Measurements from ENCODE around the gene OR9I1. TPM values are rescaled to one million over a fixed set of nuclear protein-coding genes. Genes with fewer than 3 reads are reported as not detected.

Gene OR9I1
- total and polyA plus RNA-seq, 4 donors = not detected

- TF ChIP-seq ZBTB33 (IDR thresholded peaks at IDR 0.05) = no peak
- no peak for TF ChIP-seq GABPA (IDR thresholded peaks at IDR 0.05 in 1 of 2, conservative IDR thresholded peaks at IDR 0.05 in 1 of 2)
- no peak for TF ChIP-seq NR2F2 (IDR thresholded peaks at IDR 0.05)
- 19% methylated on average over 2 of the region's 2 CpGs for WGBS
- Histone ChIP-seq H3K4me3 (ENCODE audit: low read depth in 1 of 3, low read length in 3 of 3) (no peak overlapping the region), H3K9me3 (ENCODE audit: control insufficient read depth in 4 of 4, low read length in 3 of 4) (no peaks in the 10 kb centered on the region), H3K36me3 (ENCODE audit: control insufficient read depth in 4 of 4, insufficient read depth in 3 of 4, low read depth in 1 of 4, low read length in 3 of 4) (no peaks in the 10 kb centered on the region), H3K9ac (ENCODE audit: low read depth in 1 of 2, low read length in 2 of 2) (no peak overlapping the region), H3K4me1 (ENCODE audit: control insufficient read depth in 4 of 4, insufficient read depth in 4 of 4, low read length in 3 of 4) (no peaks in the 10 kb centered on the region), H3K27me3 (ENCODE audit: control insufficient read depth in 4 of 4, insufficient read depth in 4 of 4, low read length in 3 of 4) (no peaks in the 10 kb centered on the region), H3K27ac (ENCODE audit: low read depth in 1 of 2, low read length in 2 of 2) (no peak overlapping the region)
- no peak for DNase-seq (ENCODE audit: low spot score)
These were observed 49.5 kb downstream of the OR9I1 start for GRCh38 chr11:58075781-58076180.

- no peak for DNase-seq (ENCODE audit: low spot score)
- TF ChIP-seq EGR1 (IDR thresholded peaks at IDR 0.05; ENCODE audit: low read depth in 2 of 2) = no peak
- TF ChIP-seq FOXA1 (IDR thresholded peaks at IDR 0.05) = no peak
- no peak for TF ChIP-seq HNF4G (IDR thresholded peaks at IDR 0.05)
- TF ChIP-seq JUND (IDR thresholded peaks at IDR 0.05) = no peak
- no peak for TF ChIP-seq FOXA2 (IDR thresholded peaks at IDR 0.05)
- no peak for TF ChIP-seq MAX (IDR thresholded peaks at IDR 0.05)
- no peak for TF ChIP-seq HNF4A (conservative IDR thresholded peaks at IDR 0.05)
- TF ChIP-seq ZBTB33 (IDR thresholded peaks at IDR 0.05) = no peak
- TF ChIP-seq GABPA (IDR thresholded peaks at IDR 0.05 in 1 of 2, conservative IDR thresholded peaks at IDR 0.05 in 1 of 2) = no peak
- no peak for TF ChIP-seq REST (IDR thresholded peaks at IDR 0.05)
- TF ChIP-seq CTCF (IDR thresholded peaks at IDR 0.05; ENCODE audit: low read depth, low read length, missing input control) = no peak
- no peak for TF ChIP-seq YY1 (IDR thresholded peaks at IDR 0.05)
- no peak for TF ChIP-seq RAD21 (IDR thresholded peaks at IDR 0.05)
- no peak for TF ChIP-seq TAF1 (conservative IDR thresholded peaks at IDR 0.05)
- no peak for TF ChIP-seq SP1 (IDR thresholded peaks at IDR 0.05)
- no peak for TF ChIP-seq RXRA (IDR thresholded peaks at IDR 0.05)
- no peak for TF ChIP-seq NR2F2 (IDR thresholded peaks at IDR 0.05)
- no peak for TF ChIP-seq ATF3 (IDR thresholded peaks at IDR 0.05)
- H3K4me1 ChIP-seq (ENCODE audit: control insufficient read depth in 4 of 4, insufficient read depth in 4 of 4, low read length in 3 of 4) = no peaks in the 10 kb centered on the region
- H3K27ac ChIP-seq (ENCODE audit: low read depth in 1 of 2, low read length in 2 of 2) = no peak overlapping the region
- no peak overlapping the region for H3K4me3 ChIP-seq (ENCODE audit: low read depth in 1 of 3, low read length in 3 of 3)
- WGBS = 71% methylated on average over 1 of the region's 1 CpG
- no peaks in the 10 kb centered on the region for H3K9me3 ChIP-seq (ENCODE audit: control insufficient read depth in 4 of 4, low read length in 3 of 4)
- no peaks in the 10 kb centered on the region for H3K27me3 ChIP-seq (ENCODE audit: control insufficient read depth in 4 of 4, insufficient read depth in 4 of 4, low read length in 3 of 4)
- no peak overlapping the region for H3K9ac ChIP-seq (ENCODE audit: low read depth in 1 of 2, low read length in 2 of 2)
- no peaks in the 10 kb centered on the region for H3K36me3 ChIP-seq (ENCODE audit: control insufficient read depth in 4 of 4, insufficient read depth in 3 of 4, low read depth in 1 of 4, low read length in 3 of 4)
These were observed 54.7 kb downstream of the OR9I1 start for GRCh38 chr11:58070585-58070984.

Data from liver (tissue), 9 donors.